ENCODE data around the gene KRT33A.

DNA sequence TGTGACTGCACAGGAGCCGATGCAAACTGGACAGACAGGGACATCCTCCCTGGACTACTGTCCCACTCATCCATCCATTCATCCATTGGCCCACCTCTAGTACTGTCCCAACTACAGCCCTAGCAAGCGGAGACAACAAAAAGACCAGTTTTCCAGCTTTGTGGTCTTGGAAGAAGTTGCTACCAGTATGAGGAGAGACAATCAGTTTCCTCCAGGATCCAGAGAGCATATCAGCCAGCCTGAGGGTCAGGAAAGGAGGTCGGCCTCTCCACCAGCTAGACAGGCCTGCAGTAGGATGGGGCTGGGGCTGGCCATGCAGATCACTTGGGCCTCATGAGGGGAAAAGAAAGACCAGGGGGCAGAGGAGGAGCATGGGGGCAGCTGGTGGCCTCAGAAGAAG, 16.8 kb downstream of the KRT33A start:
- TF ChIP-seq, protein P1, sequence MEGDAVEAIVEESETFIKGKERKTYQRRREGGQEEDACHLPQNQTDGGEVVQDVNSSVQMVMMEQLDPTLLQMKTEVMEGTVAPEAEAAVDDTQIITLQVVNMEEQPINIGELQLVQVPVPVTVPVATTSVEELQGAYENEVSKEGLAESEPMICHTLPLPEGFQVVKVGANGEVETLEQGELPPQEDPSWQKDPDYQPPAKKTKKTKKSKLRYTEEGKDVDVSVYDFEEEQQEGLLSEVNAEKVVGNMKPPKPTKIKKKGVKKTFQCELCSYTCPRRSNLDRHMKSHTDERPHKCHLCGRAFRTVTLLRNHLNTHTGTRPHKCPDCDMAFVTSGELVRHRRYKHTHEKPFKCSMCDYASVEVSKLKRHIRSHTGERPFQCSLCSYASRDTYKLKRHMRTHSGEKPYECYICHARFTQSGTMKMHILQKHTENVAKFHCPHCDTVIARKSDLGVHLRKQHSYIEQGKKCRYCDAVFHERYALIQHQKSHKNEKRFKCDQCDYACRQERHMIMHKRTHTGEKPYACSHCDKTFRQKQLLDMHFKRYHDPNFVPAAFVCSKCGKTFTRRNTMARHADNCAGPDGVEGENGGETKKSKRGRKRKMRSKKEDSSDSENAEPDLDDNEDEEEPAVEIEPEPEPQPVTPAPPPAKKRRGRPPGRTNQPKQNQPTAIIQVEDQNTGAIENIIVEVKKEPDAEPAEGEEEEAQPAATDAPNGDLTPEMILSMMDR (IDR thresholded peaks at IDR 0.05) = no peak
- TF ChIP-seq POLR2A (IDR thresholded peaks at IDR 0.05) = no peak

All from gastroesophageal sphincter (tissue), 3 donors.